Right atrium auricular region (tissue), 2 donors: ENCODE data around the gene GFPT2. TPM values are rescaled to one million over a fixed set of nuclear protein-coding genes. Genes with fewer than 3 reads are reported as not detected.
A peak's percentile ranks its signal among the peaks of the same experiment; 100 is the strongest.

Experiments
- DNase-seq: peaks from one replicate; pipeline ENCODE4 v3.0.0-alpha.2; 2019; ENCODE audit warnings: low spot score
- H3K27ac ChIP-seq, 2 donors: fragments of 200-600 bp; sonication (generic); 1 replicate in 1 of 2; 2 replicates in 1 of 2; pipeline ENCODE4 v1.5.1; 2016 to 2019
- H3K27me3 ChIP-seq, 2 donors: fragments of 200-600 bp; sonication (generic); one replicate each; pipeline versions ENCODE4 v1.5.1 to v1.6.0; 2017 to 2019
- H3K36me3 ChIP-seq: fragments of 200-600 bp; sonication (generic); one replicate; pipeline ENCODE4 v1.5.1; 2016
- H3K4me1 ChIP-seq, 2 donors: fragments of 200-600 bp; sonication (generic); one replicate each; pipeline versions ENCODE4 v1.5.1 to v1.6.0; 2017 to 2019
- H3K4me3 ChIP-seq, 2 donors: fragments of 200-600 bp; sonication (generic); 1 replicate in 1 of 2; 2 replicates in 1 of 2; pipeline ENCODE4 v1.5.1; 2017 to 2019; ENCODE audit warnings: mild to moderate bottlenecking in 1 of 2, moderate library complexity in 1 of 2
- H3K9me3 ChIP-seq, 2 donors: fragments of 200-600 bp; sonication (generic); one replicate each; pipeline ENCODE4 v1.5.1; 2019
- CTCF ChIP-seq, 2 donors: fragments of 200-600 bp; sonication (generic); IDR thresholded peaks; one replicate each; pipeline ENCODE4 v1.5.1; 2019; ENCODE audit warnings: antibody characterized with exemption in 2 of 2
- total RNA-seq, 2 donors: library from RNA; depleted of rRNA; stranded (reverse); fragments of >200 nt; gene quantifications; one replicate each; pipeline ENCODE4 v1.1.0, GENCODE V29; 2016

The GFPT2 gene
- total RNA-seq, 2 donors from 2014 or later, result 25.4 to 27.2 TPM

GRCh38 chr5:180353980-180354452 is 880 bp upstream of the GFPT2 start:
- no peak for TF ChIP-seq CTCF (IDR thresholded peaks at IDR 0.05)
- peak overlapping the region in 1 of 2 donors; percentile 66 for H3K27ac ChIP-seq
- H3K9me3 ChIP-seq, result no peaks in the 10 kb centered on the region
- no peak for DNase-seq
- H3K4me3 ChIP-seq, result peak overlapping the region; percentile 61 to 64
- H3K27me3 ChIP-seq, result no peaks in the 10 kb centered on the region
- no peaks in the 10 kb centered on the region for H3K36me3 ChIP-seq
- peaks cover 0 to 33% of the 10 kb centered on the region in 2 donors for H3K4me1 ChIP-seq

- Histone ChIP-seq H3K4me3 (peak overlapping the region; percentile 61 to 64), H3K4me1 (peaks cover 0 to 33% of the 10 kb centered on the region in 2 donors), H3K9me3 (no peaks in the 10 kb centered on the region), H3K36me3 (no peaks in the 10 kb centered on the region), H3K27me3 (no peaks in the 10 kb centered on the region), H3K27ac (peak overlapping the region; percentile 68 to 75)
- DNase-seq, result no peak
- TF ChIP-seq CTCF (IDR thresholded peaks at IDR 0.05), result no peak
Measured at GRCh38 chr5:180352116-180353047, 754 bp downstream of the GFPT2 start.

- no peaks in the 10 kb centered on the region for H3K9me3 ChIP-seq
- no peaks in the 10 kb centered on the region for H3K27me3 ChIP-seq
- peaks cover 0 to 33% of the 10 kb centered on the region in 2 donors for H3K4me1 ChIP-seq
- no peak for DNase-seq
- no peak overlapping the region for H3K27ac ChIP-seq
- no peaks in the 10 kb centered on the region for H3K36me3 ChIP-seq
- H3K4me3 ChIP-seq, result peak overlapping the region; percentile 61 to 64
- no peak for TF ChIP-seq CTCF (IDR thresholded peaks at IDR 0.05)
Measured at GRCh38 chr5:180350711-180351465, 2.2 kb downstream of the GFPT2 start.

GRCh38 chr5:180350296-180350695 is 2.8 kb downstream of the GFPT2 start:
- H3K36me3 ChIP-seq, result no peaks in the 10 kb centered on the region
- H3K4me3 ChIP-seq, result no peak overlapping the region
- DNase-seq, result no peak
- H3K9me3 ChIP-seq, result no peaks in the 10 kb centered on the region
- no peaks in the 10 kb centered on the region for H3K27me3 ChIP-seq
- peaks cover 0 to 33% of the 10 kb centered on the region in 2 donors for H3K4me1 ChIP-seq
- H3K27ac ChIP-seq, result no peak overlapping the region
- no peak for TF ChIP-seq CTCF (IDR thresholded peaks at IDR 0.05)

GRCh38 chr5:180349391-180349790 is 3.7 kb downstream of the GFPT2 start:
- Histone ChIP-seq H3K9me3 (no peaks in the 10 kb centered on the region), H3K4me3 (no peak overlapping the region), H3K36me3 (no peaks in the 10 kb centered on the region), H3K27me3 (no peaks in the 10 kb centered on the region), H3K27ac (no peak overlapping the region), H3K4me1 (peaks cover 0 to 34% of the 10 kb centered on the region in 2 donors)
- TF ChIP-seq CTCF (IDR thresholded peaks at IDR 0.05), result no peak
- DNase-seq, result no peak
